Measurements from ENCODE around the gene MYLK.

The MYLK gene

DNA sequence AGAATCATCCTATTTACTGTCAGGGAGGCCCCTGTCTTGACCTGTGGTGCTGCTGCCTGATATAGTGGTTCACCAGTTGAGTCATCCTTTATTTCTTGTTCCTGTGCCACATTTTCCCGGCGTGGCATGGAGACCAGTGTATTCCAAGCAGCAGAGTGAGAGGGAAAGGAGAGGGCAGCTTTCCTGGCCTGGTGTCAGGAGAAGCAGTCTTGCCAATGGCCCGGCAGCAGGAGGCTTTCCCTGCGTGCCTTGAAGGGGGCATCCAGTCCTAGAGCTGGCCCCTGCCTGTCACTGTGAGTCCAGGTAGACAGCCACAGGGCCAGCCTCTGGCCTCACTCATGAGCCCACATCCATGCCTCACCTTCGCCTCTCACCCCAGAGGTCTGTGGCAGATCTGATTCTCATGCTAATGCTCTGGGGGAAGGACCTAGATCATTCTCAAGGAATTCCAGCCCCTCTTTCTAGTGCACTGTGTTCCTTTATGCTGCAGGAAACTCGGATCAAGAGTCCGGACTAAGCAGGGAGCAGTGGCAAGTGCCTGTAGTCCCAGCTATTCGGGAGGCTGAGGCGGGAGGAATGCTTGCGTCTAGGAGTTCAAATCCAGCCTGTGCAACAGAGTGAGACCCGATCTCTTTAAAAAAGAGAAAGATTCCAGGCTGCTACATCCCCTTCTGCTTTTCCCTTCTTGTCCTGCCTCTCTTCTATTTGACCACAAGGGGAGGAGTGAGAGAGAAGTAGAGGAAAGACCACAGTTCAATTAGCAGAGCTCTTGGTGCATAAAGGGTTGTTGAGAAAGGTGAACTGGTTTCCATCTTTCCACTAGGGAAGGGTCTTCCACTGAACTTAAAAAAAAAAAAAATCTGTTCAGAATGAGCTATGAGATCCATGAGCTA lies 232.4 kb downstream of the MYLK start:
- no peak for TF ChIP-seq SIN3A (IDR thresholded peaks at IDR 0.05; ENCODE audit: borderline replicate concordance, insufficient read depth, low read length)
- TF ChIP-seq POLR2AphosphoS5 (IDR thresholded peaks at IDR 0.05; ENCODE audit: low read depth, low read length): no peak
- no peak for TF ChIP-seq TAF1 (IDR thresholded peaks at IDR 0.05; ENCODE audit: borderline replicate concordance, insufficient read depth, low read length)
- TF ChIP-seq, protein P1, sequence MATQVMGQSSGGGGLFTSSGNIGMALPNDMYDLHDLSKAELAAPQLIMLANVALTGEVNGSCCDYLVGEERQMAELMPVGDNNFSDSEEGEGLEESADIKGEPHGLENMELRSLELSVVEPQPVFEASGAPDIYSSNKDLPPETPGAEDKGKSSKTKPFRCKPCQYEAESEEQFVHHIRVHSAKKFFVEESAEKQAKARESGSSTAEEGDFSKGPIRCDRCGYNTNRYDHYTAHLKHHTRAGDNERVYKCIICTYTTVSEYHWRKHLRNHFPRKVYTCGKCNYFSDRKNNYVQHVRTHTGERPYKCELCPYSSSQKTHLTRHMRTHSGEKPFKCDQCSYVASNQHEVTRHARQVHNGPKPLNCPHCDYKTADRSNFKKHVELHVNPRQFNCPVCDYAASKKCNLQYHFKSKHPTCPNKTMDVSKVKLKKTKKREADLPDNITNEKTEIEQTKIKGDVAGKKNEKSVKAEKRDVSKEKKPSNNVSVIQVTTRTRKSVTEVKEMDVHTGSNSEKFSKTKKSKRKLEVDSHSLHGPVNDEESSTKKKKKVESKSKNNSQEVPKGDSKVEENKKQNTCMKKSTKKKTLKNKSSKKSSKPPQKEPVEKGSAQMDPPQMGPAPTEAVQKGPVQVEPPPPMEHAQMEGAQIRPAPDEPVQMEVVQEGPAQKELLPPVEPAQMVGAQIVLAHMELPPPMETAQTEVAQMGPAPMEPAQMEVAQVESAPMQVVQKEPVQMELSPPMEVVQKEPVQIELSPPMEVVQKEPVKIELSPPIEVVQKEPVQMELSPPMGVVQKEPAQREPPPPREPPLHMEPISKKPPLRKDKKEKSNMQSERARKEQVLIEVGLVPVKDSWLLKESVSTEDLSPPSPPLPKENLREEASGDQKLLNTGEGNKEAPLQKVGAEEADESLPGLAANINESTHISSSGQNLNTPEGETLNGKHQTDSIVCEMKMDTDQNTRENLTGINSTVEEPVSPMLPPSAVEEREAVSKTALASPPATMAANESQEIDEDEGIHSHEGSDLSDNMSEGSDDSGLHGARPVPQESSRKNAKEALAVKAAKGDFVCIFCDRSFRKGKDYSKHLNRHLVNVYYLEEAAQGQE (IDR thresholded peaks at IDR 0.05; ENCODE audit: insufficient read depth in 1 of 2, low read depth in 2 of 2, low read length in 2 of 2): no peak
- TF ChIP-seq FOXP2 (optimal IDR thresholded peaks at IDR 0.05; ENCODE audit: borderline replicate concordance, extremely low read depth, extremely low read length, insufficient read depth): no peak

DNA sequence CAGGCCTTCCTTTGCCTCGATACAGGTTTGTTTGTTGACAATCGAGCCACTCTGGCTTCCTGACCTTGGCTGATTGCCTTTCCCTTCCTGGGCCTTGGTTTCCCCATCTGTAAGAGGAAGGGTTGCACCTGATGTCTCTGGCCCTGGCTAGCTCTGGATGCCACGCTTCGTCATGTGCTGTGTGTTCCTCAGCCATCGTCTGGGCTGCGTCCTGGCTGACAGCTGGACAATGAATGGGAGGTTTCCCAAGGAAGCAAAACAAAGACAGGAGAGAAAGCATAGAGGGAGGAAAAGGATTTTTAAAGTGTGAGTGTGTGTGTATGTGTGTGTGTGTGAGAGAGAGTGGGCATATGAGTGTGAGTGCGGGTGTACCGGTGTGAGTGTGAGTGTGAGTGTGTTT lies 234.0 kb downstream of the MYLK start:
- TF ChIP-seq FOXP2 (optimal IDR thresholded peaks at IDR 0.05; ENCODE audit: borderline replicate concordance, extremely low read depth, extremely low read length, insufficient read depth) (no peak), TAF1 (IDR thresholded peaks at IDR 0.05; ENCODE audit: borderline replicate concordance, insufficient read depth, low read length) (no peak), SIN3A (IDR thresholded peaks at IDR 0.05; ENCODE audit: borderline replicate concordance, insufficient read depth, low read length) (no peak), POLR2AphosphoS5 (IDR thresholded peaks at IDR 0.05; ENCODE audit: low read depth, low read length) (no peak)
- TF ChIP-seq, protein P1 (IDR thresholded peaks at IDR 0.05; ENCODE audit: insufficient read depth in 1 of 2, low read depth in 2 of 2, low read length in 2 of 2): no peak

DNA sequence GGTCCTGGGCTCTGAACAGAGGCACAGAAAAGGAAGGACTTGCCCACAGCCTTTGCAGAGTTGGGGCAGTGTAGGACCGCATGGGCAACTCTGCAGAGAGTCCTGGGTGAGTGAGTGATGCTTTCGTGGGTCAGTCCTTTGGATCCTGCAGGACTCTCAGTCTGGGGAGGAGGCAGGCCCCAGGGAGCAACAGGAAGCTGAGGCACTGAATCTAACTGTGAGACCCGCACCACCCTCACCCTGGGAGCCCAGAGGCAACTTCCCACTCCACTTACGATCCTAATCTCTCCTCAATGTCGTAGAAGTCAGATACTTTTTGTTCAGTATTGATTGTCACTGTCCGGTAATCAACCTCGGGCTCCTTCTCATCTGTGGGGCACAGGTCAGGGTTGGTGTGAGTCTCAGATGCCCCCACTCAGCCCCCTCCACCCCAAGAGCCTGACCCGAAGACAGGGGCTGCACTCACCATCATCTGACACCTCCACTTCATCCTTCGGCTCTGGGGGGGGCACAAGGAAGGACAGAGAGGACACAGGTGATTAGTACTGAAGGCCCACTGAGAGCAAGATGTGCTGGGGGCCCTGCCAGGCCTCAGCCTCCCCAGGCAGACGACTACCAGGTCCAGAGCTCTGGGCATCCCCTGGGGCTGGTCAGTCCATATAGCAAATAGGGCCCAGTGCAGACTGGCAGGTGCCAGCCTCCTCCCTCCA lies 235.3 kb downstream of the MYLK start:
- TF ChIP-seq TAF1 (IDR thresholded peaks at IDR 0.05; ENCODE audit: borderline replicate concordance, insufficient read depth, low read length): no peak
- TF ChIP-seq SIN3A (IDR thresholded peaks at IDR 0.05; ENCODE audit: borderline replicate concordance, insufficient read depth, low read length): no peak
- TF ChIP-seq, protein P1 (IDR thresholded peaks at IDR 0.05; ENCODE audit: insufficient read depth in 1 of 2, low read depth in 2 of 2, low read length in 2 of 2): no peak
- TF ChIP-seq FOXP2 (optimal IDR thresholded peaks at IDR 0.05; ENCODE audit: borderline replicate concordance, extremely low read depth, extremely low read length, insufficient read depth): no peak
- TF ChIP-seq POLR2AphosphoS5 (IDR thresholded peaks at IDR 0.05; ENCODE audit: low read depth, low read length): no peak

DNA sequence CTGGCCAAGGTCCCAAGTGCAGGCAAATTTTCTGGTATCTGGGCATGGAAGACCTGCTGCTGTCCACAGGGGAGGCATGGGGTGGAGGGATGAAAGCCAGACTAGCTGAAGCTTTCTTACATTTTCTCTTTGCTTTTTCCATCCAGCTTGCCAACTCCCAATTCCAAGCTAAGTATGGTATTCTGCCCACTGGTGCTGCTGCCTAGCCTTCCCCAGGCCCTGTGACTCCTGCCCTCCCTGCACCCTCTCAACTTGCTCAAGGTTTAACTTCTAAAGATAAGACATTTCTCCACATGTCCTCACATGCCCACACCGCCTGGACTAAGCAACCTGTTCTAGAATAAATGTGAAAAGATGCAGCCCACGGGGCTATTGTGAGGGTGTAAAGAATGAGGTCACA lies 239.8 kb downstream of the MYLK start:
- no peak for TF ChIP-seq POLR2AphosphoS5 (IDR thresholded peaks at IDR 0.05; ENCODE audit: low read depth, low read length)
- no peak for TF ChIP-seq TAF1 (IDR thresholded peaks at IDR 0.05; ENCODE audit: borderline replicate concordance, insufficient read depth, low read length)
- TF ChIP-seq FOXP2 (optimal IDR thresholded peaks at IDR 0.05; ENCODE audit: borderline replicate concordance, extremely low read depth, extremely low read length, insufficient read depth): no peak
- TF ChIP-seq, protein P1 (IDR thresholded peaks at IDR 0.05; ENCODE audit: insufficient read depth in 1 of 2, low read depth in 2 of 2, low read length in 2 of 2): no peak
- no peak for TF ChIP-seq SIN3A (IDR thresholded peaks at IDR 0.05; ENCODE audit: borderline replicate concordance, insufficient read depth, low read length)

Data from PFSK-1 (cell line).